Ovary (tissue), 3 donors: ENCODE results near the gene PALLD.

Experiments
- CTCF ChIP-seq, 3 donors: fragments of 450-650 bp in 2 of 3; fragments of 200-600 bp in 1 of 3; IDR thresholded peaks; one replicate each; pipeline versions ENCODE4 v1.5.1 to v1.8.0; 2016 to 2022; ENCODE audit warnings: antibody characterized with exemption in 3 of 3, mild to moderate bottlenecking in 1 of 3
- EP300 ChIP-seq: sonication (generic); formaldehyde crosslinking; IDR thresholded peaks from one replicate; pipeline ENCODE4 v1.6.1; 2017; ENCODE audit warnings: antibody characterized with exemption
- POLR2A ChIP-seq: fragments of 450-650 bp; IDR thresholded peaks from one replicate; pipeline ENCODE4 v1.6.1; 2017; ENCODE audit warnings: antibody characterized with exemption, mild to moderate bottlenecking, moderate library complexity
- donor health status: DM: no; HTN: no; CAD: no.

- TF ChIP-seq CTCF (IDR thresholded peaks at IDR 0.05) = no peak
- TF ChIP-seq EP300 = no peak
- no peak for TF ChIP-seq POLR2A
These were observed 475.7 kb downstream of the PALLD start for GRCh38 chr4:168972596-168972995.
